MM.1S (cell line): Measurements from ENCODE around the gene FIGNL1.

Experiments
- CTCF ChIP-seq: fragments of 300-600 bp; sonication (generic); IDR thresholded peaks from 2 replicates; pipeline ENCODE4 v1.5.1; 2016; ENCODE audit warnings: antibody characterized with exemption, low read length, mixed read lengths
- EZH2 ChIP-seq: fragments of 300-600 bp; sonication (generic); optimal IDR thresholded peaks from 2 replicates; pipeline ENCODE3; 2017; ENCODE audit warnings: low read depth, mild to moderate bottlenecking, antibody characterized with exemption, low read length, mixed read lengths

- TF ChIP-seq CTCF (no peak), EZH2 (no peak)
Measured at GRCh38 chr7:50397971-50398324, 52.2 kb downstream of the FIGNL1 start.
